HG03469 (cell line): ENCODE data around the gene MYLK3.
"Not testable (repeated sequence)": the region's sequence is repeated elsewhere in the genome, so short reads cannot be mapped to it uniquely, and the experiment has no call there.

Experiments
- ATAC-seq: cut with Tn5 transposase; IDR thresholded peaks from one replicate; pipeline ENCODE4 v1.9.1; 2021; ENCODE audit warnings: mild to moderate bottlenecking, moderate library complexity, moderate number of reproducible peaks; ENCODE audit not compliant: unreplicated experiment

The MYLK3 gene

DNA sequence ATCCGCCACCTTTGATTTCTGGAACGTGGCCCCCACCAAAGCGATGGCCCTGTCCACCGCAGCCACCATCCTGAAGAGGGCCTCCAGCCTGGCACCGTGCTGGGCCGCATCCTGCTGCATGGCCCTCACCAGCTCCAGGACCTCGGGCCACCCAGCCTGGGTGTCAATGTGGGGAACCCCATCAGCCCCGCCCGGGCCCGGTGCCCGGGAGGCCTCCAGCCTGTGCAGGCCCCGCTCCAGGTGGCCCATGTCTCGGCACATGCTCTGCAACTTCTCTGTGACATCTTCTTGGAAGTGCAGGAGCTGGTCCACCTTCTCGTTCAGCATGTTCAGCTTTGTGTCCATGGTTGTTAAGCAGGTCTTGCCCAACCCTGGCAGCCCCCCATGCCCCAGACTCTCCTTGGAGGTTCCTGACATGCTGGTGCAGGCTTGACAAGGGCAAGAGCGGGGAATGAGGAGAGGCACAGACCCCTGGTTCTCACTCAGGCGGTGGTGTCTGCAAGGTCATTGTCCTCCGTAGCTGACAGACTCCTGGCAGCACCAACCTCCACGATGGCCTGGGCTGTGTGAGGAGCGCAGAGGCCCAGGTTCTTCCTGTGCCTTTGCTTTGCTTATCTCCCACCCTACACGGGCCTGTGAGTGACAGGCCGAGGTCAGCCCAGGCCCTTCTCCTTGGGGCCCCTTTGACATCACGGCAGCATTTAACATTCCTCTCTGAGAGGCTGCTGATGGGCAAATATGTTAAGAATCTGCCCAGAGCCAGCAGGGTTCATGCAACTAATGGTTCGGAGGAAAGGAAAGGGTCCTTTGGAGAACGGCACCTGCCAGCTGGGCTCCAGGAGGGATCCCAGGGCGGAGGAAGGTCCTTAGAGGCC lies at the start of gene MYLK3:
TSS of gene MYLK3 (minus strand) at position 568 of the 875 bp plus-strand sequence. CDS start at position 417, 151 bp downstream.
- no peak for ATAC-seq

DNA sequence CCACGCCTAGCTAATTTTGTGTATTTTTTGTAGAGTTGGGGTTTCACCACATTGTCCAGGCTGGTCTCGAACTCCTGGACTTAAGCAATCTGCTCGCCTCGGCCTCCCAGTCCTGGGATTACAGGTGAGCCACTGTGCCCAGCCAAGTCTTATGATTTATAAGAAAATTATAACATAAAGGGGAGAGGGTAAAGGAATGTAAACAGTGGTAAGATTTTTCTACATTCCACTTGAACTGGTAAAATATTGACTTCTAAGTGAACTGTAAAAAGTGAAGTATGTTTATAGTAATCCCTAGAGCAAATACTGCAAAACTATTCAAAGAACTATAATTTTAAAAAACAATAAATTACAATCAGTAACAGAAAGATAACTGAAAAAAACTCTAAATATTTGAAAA lies 49.4 kb upstream of the MYLK3 start:
- no peak for ATAC-seq

DNA sequence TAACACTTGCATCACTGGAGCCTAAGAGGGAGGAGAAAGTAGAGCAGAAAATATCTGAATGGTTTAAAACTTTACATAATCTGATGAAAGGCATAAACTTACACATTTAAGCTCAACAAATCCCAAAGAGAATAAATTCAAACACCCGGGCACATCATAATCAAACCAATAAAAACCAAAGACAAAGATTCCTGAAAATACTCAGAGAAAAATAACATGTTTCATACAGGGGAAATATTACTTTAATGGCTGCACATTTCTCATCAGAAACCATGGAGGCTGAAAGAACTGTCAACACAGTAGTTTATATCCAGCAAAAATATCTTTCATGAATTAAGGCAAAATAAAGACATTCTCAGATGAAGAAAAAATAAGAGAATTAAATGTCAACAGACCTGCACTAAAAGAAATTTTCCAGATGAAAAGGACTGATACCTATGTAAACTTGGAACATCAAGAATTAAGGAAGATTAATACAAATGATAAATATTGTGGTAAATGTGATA lies 48.7 kb upstream of the MYLK3 start:
- ATAC-seq, result no peak

DNA sequence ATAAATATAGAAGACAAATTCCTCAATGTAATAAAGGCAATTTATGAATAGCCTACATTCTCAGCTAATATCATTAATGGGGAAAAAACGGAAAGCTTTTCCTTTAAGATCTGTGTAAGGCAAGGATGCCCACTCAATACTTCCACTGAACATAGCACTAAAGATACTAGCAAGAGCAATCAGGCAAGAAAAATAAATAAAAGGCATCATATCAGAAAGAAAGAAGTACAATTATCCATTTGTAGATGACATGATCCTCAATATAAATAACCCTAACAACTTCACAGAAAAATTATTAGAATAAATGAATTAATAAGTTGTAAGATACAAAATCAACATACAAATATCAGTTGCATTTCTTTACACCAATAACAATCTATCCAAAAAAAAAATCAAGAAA lies 45.7 kb upstream of the MYLK3 start:
- ATAC-seq, result no peak

DNA sequence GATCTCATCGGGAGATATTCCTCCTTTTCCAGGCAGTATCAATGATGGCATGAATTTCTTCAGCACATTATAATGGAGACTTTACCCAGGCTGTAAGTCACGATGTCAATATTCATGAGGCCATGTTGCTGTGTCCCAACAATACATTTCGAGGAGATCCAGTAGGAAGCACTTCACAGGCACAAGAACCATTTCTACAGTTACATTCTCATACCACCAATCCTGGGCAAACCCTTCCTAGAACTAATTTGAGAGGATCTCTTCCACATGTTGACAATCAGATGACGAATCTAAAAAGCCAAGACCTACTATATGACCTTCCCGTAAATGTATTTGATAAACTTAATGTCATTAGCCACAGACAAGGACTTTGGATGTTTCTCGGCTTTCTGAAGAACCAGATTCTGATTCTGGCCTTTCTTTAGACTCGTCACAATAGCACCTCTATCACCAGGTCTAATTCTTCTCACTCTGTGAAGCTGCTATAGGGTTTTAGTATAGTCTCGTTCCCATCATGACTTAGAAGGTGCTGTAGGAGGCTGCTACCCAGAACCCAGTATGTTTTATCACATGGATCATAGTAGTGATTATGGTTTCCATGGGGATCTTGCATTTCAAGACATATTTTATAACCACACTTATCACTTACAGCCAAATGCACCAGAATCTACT lies 42.6 kb upstream of the MYLK3 start:
- no peak for ATAC-seq

DNA sequence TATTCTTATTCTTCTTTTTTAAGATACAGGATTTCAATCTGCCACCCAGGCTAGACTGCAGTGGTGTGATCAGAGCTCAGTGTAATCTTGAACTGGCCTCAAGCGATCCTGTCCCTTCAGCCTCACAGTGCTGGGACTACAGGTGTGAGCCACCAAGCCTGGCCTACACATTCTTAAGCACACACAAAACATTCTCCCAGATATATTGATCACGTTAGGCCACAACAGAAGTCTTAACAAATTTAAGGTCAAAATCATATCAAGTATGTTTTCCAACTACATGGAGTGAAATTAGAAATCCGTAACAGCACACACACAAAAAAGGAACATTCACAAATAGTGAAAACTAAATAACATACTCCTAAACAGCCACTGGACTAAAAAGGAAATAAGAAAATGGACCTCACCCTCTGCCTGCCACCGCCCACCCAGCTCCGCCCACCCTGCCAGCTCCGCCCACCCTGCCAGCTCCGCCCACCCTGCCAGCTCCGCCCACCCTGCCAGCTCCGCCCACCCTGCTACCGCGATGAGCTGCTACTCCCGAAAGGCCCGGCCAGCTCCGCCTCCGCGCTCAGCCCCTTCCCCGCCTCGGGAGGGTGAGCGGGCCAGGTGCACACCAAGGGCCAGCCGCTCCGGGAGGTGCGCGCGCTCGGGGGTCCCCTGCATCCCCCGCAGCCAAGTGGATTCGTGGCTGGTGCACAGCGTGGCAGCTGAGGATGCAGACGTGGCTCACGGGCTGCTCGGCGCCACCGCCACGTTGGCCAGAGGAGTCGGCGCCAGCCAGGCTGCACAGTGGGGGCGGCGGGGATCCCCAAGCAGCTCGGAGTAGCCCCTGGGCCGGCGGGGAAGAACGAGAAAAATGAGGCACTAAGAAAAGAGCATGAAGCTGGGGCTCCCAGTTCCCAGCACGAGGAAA lies 41.6 kb upstream of the MYLK3 start:
- ATAC-seq, result peak; percentile 50

DNA sequence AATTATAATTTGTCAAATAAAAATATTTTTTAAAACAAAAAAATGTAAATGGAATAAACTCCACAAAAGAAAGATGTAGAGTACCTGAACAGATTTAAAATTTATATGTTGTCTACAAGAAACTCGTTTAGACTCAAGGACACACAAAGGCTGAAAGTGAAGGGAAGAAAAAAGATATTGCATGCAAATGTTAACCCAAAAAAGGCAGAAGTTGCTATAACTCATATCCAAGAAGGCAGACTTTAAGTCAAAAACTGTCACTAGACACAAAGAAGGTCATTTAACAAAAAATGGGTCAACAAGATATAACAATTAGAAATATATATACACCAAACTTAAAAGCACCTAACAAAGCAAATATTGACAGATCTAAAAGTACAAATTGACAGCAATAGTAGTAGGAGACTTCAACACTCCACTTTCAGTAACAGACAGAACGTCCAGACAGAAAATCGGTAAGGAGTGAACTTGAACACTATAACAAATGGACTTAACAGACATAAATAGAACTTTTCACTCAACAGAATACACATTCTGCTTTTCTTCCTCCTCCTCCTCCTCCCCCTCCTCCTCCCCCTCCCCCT lies 40.8 kb upstream of the MYLK3 start:
- ATAC-seq, result no peak

DNA sequence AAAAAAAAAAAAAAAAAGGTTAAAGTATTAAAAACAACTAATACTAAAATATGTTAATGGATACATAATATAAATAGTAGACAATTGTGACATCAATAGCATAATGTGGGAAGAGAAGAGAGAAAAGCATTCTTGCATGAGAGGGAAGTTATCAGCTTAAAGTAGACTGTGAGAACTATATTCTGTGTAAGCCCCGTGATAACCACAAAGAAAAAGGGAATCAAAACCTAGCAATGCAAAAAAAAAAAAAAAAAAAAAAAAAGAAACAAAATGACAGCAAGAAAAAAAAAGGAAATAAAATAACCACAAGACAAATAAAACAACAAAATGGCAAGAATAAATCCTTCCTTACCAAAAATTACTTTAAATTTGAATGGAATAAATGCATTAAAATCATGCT lies 39.8 kb upstream of the MYLK3 start:
- no peak for ATAC-seq

DNA sequence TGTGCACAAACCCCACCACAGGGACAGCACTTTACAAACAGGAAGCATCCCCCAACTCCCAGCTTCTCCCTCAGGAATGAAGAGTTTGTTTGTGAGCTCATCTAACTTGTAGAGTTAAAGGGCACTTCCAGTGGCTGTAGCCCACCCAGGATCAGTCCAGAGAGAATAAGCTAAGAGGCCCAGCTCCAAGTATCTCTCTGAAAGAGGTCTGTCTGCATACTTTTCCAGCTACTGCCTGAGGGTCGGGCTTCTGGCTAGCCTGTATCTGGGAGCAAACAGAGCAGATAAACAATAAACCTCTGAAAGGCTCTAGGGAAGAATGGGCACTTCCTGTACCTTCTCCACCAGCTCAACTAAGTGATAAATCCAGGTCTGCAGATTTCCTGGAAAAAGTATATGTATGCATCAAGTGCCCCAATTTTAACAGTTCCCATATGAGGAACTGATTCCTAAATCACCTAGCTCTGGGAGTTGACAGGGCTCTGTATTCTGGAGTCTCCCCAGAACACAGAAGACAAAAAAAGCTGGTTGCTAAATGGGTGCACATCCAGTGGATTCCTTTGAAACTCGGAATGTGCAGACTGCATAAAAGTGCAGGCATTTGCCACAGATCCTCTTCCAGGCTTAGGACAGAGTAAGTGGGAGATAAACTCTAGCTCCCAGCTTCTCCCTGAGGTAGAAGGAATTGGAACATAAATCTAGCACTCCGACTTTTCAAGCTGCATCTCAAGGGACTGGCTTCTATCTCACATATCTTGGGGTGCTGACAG lies 37.1 kb upstream of the MYLK3 start:
- no peak for ATAC-seq

DNA sequence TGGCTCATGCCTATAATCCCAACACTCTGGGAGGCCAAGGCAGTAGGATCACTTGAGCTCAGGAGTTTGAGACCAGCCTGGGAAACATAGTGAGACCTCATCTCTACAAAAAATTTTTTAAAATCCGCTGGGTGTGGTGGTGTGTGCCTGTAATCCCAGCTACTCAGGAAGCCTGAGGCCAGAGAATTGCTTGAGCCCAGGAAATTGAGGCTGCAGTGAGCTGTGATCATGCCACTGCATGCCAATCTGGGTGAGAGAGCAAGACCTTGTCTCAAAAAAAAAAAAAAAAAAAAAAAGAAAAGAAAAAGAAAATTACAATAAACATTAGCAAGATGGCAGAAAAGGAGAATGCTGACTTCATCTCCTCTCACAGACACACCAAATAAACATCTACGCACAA lies 36.4 kb upstream of the MYLK3 start:
- not testable (repeated sequence) for ATAC-seq

DNA sequence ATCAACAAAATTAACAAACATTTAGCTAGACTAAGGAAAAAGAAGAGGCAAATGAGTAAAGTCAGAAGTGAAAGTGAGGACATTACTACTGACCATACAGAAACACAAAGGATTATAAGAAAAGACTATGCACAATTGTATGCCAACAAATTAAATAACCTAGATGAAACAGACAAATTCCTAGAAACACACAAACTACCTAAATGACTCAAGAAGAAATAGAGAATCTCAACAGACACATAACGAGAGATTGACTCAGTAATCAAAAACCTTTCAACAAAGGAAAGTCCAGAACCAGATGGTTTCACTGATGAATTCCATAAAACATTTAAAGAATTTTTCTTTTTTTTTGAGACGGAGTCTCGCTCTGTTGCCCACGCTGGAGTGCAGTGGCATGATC lies 35.7 kb upstream of the MYLK3 start:
- no peak for ATAC-seq

DNA sequence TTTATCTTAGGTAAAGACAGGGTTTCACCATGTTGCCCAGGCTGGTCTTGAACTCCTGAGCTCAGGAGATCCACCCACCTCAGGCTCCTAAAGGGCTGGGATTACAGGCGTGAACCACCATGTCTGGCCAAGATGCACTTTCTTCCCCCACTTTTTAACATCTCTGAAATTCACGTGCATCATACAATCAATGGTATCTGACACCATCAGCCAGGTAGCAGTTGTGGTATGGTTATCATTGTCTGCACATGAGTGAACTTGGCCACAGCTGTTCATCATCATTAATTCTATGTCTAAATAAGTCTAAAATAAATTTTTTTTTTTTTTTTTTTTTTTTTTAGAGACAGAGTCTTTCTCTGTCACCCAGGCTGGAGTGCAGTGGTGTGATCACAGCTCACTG lies 34.2 kb upstream of the MYLK3 start:
- ATAC-seq, result no peak

DNA sequence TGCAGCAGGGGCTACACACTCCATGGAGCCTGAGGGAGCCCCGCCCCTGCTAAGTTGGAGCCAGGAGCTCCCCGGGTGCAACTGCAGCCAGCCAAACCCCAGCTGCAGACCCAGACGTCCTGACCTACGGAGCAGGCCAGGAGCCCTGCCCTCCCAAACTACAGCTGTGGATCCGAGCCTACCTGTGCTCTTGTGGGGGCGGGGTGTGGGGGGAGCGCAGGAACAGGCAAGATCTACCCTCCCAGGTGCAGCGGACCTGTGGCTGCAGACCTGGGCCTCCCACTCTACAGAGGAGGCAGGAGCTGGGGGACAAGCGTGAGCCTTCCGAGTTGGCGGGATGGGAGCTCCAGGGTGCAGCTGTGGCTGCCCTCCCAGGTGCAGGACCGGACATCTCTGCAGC lies 29.7 kb upstream of the MYLK3 start:
- ATAC-seq, result no peak

DNA sequence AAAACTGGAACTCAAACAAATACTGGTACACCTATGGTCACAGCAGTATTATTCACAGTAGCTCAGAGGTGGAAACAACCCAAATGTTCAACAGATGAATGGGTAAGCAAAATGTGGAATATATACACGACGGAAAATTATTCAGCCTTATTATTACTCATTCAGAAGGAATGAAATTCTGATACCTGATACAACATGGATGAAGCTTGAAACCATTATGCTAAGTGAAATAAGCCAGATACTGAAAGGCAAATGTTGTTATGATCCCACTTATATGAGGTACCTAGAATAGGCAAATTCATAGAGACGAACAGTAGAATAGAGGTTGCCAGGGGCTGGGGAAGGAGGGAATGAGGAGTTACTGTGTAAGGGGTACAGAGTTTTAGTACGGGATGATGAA lies 27.1 kb upstream of the MYLK3 start:
- ATAC-seq, result no peak

DNA sequence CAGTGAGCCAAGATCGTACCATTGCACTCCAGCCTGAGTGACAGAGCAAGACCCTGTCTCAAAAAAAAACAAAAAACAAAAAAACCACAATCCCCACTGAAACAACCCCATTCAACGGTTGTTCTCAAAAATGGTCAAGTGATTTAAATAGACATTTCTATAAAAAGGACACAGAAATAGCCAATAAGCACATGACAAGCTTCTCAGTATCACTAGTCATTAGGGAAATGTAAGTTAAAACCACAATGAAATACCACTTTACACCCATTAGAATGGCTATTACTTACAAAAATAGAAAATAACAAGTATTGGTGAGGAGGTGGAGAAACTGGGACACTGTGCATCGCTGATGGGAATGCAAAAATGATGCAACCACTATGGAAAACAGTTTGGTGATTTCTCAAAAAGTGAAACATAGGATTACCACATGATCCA lies 26.6 kb upstream of the MYLK3 start:
- ATAC-seq, result peak; percentile 74

DNA sequence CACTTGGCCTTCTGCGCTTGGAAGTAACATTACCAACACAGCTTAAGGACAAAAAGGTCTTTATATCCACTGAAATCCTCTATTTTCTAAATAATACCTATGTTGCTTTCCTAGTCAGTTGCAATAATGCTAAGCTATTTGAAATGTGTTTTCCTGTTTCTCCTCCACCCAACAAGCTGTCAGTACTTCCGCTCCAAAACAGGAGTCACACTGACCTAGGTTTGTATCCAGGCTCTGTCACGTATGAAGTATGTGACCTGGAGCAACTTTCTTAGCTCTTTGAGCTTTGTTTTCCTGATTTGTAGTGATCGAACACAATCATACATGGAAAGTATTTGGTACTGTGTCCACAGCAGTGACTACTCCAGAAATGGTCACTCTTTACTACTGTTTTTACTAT lies 24.3 kb upstream of the MYLK3 start:
- ATAC-seq, result no peak

DNA sequence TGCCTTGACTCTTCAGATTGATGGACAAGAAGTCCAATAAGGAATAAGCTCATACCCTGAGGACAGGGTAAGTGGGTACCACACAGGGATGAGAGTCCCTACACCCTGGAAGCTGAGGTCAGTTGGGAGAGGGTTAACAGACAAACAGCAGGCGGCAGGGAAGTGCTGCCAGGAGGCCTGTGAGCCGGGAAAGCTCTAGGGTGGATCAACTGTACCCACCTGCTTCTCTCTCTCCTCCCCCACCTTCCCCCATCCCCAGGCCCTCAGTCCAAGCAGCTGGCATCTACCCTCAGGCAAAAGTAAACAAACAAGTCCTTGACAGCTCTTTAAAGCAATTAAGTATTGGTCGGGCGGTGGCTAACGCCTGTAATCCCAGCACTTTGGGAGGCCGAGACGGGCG lies 20.7 kb upstream of the MYLK3 start:
- ATAC-seq, result no peak

DNA sequence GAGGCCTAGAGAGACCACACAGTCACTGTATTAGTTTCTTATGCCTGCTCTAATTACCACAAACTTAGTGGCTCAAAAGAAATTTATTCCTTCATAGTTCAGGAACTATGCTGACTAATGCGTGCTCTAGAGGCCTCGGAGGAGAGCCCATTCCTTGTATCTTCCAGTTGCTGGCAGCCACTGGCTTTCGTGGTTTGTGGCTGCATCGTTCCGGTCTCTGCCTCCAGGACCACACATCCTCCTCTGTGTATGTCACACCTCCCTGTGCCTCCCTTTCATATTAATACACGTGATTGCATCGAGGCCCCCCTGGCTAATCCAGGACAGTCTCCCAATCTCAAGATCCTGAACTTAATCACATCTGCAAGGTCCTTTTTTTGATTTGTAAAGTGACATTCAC lies 16.9 kb upstream of the MYLK3 start:
- ATAC-seq, result no peak

DNA sequence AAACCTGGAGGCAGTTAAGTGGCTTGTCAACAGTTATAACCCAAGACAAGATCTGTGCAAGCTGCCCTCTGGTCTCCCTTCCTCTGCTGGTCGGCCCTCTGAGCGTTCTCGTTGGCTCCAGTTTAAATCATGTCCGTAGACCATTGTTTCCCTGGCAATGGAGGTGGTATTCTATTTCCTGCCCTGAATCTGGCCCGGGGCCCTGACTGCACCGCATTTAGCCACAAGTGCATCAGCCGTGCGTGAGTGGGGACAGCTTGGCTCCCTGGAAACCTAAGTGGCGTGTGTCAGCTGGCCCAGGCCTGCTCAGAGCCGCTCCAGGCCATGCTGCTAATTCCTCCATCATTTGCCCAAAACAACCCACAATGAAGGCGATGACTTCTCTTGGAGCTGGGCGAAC lies 15.0 kb upstream of the MYLK3 start:
- no peak for ATAC-seq

DNA sequence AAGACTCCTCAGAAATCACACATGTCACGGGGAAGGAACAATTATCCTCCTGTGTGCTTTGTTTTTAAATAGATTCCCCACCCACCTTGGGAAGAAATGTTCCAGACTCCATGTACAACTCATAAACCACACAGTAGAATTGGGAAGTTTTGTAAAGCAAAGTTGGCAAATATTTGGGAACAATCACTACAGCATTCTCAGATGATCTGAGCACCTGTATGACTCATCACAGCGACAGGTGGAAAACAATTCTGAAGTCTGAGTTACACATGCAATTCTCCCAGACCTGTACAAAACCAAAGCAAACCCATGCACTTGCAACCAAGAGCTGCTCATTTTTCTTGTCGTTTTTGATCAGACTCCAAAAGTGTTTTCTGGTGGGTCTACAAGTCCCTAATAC lies 14.4 kb upstream of the MYLK3 start:
- ATAC-seq, result no peak
